GM12878 (cell line): ENCODE results near the gene IMMT. TPM values are rescaled to one million over a fixed set of nuclear protein-coding genes. Genes with fewer than 3 reads are reported as not detected.
A peak's percentile ranks its signal among the peaks of the same experiment; 100 is the strongest.

Experiments used
- ATAC-seq: fragments of 200-7000 bp; cut with Tn5 transposase; 3 replicates; pipeline ENCODE4 v1.9.1; 2020; ENCODE audit warnings: mild to moderate bottlenecking, moderate library complexity
- BruUV-seq: library from RNA; stranded (reverse); fragments of 400-500 nt; replicated peaks from 2 replicates; lab custom pipeline; 2021; lab: Mats Ljungman, UMichigan
- CTCF ChIA-PET: fragments of 300-600 bp; sonication (Branson Sonifier 250); formaldehyde crosslinking; extraction: SDS; loops from one replicate; lab custom pipeline; 2021; ENCODE audit warnings: inconsistent platforms; lab: Yijun Ruan, JAX
- POLR2A ChIA-PET: fragments of 350-600 bp; formaldehyde crosslinking; extraction: SDS; loops from one replicate; lab custom pipeline; 2021; ENCODE audit warnings: inconsistent platforms; lab: Charles Lee
- RAD21 ChIA-PET: fragments of 300-600 bp; sonication (Branson Sonifier 250); formaldehyde crosslinking; loops from one replicate; lab custom pipeline; 2023; ENCODE audit warnings: antibody characterized with exemption; ENCODE audit not compliant: unreplicated experiment; lab: Charles Lee
- SMC1A ChIA-PET: fragments of 300-600 bp; sonication (Branson Sonifier 250); formaldehyde crosslinking; loops from one replicate; lab custom pipeline; 2023; ENCODE audit not compliant: unreplicated experiment, uncharacterized antibody; lab: Charles Lee
- DNase-seq: peaks from one replicate; pipeline ENCODE4 v3.0.0-alpha.2; 2011; ENCODE audit warnings: low read depth, low spot score
- FAIRE-seq: peaks from 3 replicates; lab custom pipeline; 2011; peaks lifted over from hg19 to GRCh38; lab: Jason Lieb, UNC
- H2AFZ ChIP-seq: 2 replicates; pipeline ENCODE4 v1.6.0; 2011; ENCODE audit warnings: low read depth, low read length, control low read depth; ENCODE audit not compliant: control insufficient read depth
- H3K27ac ChIP-seq: 2 replicates; pipeline ENCODE4 v1.5.1; 2011; ENCODE audit warnings: control low read depth; ENCODE audit not compliant: control insufficient read depth, insufficient read depth
- H3K27me3 ChIP-seq, 2 experiments: replicated peaks in 1 of 2; 2 replicates each; pipeline versions ENCODE4 v1.6.0 to v1.6.1; 2011; ENCODE audit warnings: low read length in 1 of 2; ENCODE audit not compliant: control insufficient read depth in 2 of 2, insufficient read depth in 2 of 2
- H3K36me3 ChIP-seq, 2 experiments: 2 replicates each; pipeline ENCODE4 v1.5.1; 2011; ENCODE audit warnings: low read length in 1 of 2; ENCODE audit not compliant: control insufficient read depth in 2 of 2, insufficient read depth in 2 of 2
- H3K4me1 ChIP-seq: 2 replicates; pipeline ENCODE4 v1.6.1; 2011; ENCODE audit warnings: mild to moderate bottlenecking, low read length, moderate library complexity, mixed read lengths; ENCODE audit not compliant: control insufficient read depth, insufficient read depth
- H3K4me2 ChIP-seq: 2 replicates; pipeline ENCODE4 v1.6.0; 2011; ENCODE audit warnings: control low read depth; ENCODE audit not compliant: control insufficient read depth, insufficient read depth
- H3K4me3 ChIP-seq: fragments of 200-600 bp; sonication (generic); 2 replicates; pipeline ENCODE4 v1.5.1; 2016
- H3K79me2 ChIP-seq: 2 replicates; pipeline ENCODE4 v1.6.0; 2011; ENCODE audit warnings: low read length; ENCODE audit not compliant: control insufficient read depth, insufficient read depth
- H3K9ac ChIP-seq: 2 replicates; pipeline ENCODE4 v1.8.0; 2011; ENCODE audit warnings: low read length, control low read depth, mixed read lengths; ENCODE audit not compliant: control insufficient read depth, insufficient read depth
- H3K9me3 ChIP-seq: replicated peaks from 3 replicates; pipeline ENCODE4 v1.5.1; 2011; ENCODE audit warnings: mild to moderate bottlenecking, low read length; ENCODE audit not compliant: control insufficient read depth, insufficient read depth
- H4K20me1 ChIP-seq: 2 replicates; pipeline ENCODE4 v1.6.0; 2011; ENCODE audit not compliant: control insufficient read depth, insufficient read depth
- EGR1 ChIP-seq, 2 experiments: IDR thresholded peaks; 1 replicate in 1 of 2; 2 replicates in 1 of 2; pipeline ENCODE4 v1.6.1; 2011 to 2012; ENCODE audit warnings: low read depth in 2 of 2, low read length in 2 of 2, borderline replicate concordance in 1 of 2, mild to moderate bottlenecking in 1 of 2, moderate library complexity in 1 of 2
- FOXK2 ChIP-seq: fragments of 450-650 bp; IDR thresholded peaks from 2 replicates; pipeline ENCODE4 v1.6.1; 2017; ENCODE audit warnings: mild to moderate bottlenecking, moderate library complexity
- KLF5 ChIP-seq: fragments of 450-650 bp; IDR thresholded peaks from 2 replicates; pipeline ENCODE4 v1.6.1; 2014; ENCODE audit warnings: mild to moderate bottlenecking; ENCODE audit not compliant: partially characterized antibody
- MXI1 ChIP-seq: fragments of 150-350 bp; IDR thresholded peaks from 2 replicates; pipeline ENCODE4 v1.6.1; 2011; ENCODE audit warnings: low read depth, mild to moderate bottlenecking, inconsistent platforms, low read length, improper control_type of control experiment
- NFIC ChIP-seq: IDR thresholded peaks from 2 replicates; pipeline ENCODE4 v1.6.1; 2012; ENCODE audit warnings: low read depth, mild to moderate bottlenecking, inconsistent platforms, low read length, moderate library complexity
- NFYB ChIP-seq: IDR thresholded peaks from 2 replicates; pipeline ENCODE4 v1.6.1; 2011; ENCODE audit warnings: low read depth, mild to moderate bottlenecking, low read length, improper control_type of control experiment, moderate library complexity; ENCODE audit not compliant: insufficient read depth
- NKRF ChIP-seq: fragments of 450-650 bp; conservative IDR thresholded peaks from 2 replicates; pipeline ENCODE4 v1.6.1; 2017; ENCODE audit warnings: mild to moderate bottlenecking, moderate library complexity
- PAX8 ChIP-seq: fragments of 450-650 bp; IDR thresholded peaks from 2 replicates; pipeline ENCODE4 v1.6.1; 2017; ENCODE audit warnings: mild to moderate bottlenecking, moderate library complexity
- PML ChIP-seq: IDR thresholded peaks from 2 replicates; pipeline ENCODE4 v1.6.1; 2012; ENCODE audit warnings: low read length, inconsistent platforms
- RCOR1 ChIP-seq: conservative IDR thresholded peaks from 2 replicates; pipeline ENCODE4 v1.6.1; 2012; ENCODE audit warnings: low read depth, low read length, improper control_type of control experiment
- SMAD1 ChIP-seq: fragments of 450-650 bp; IDR thresholded peaks from 2 replicates; pipeline ENCODE4 v1.6.1; 2018; ENCODE audit warnings: mild to moderate bottlenecking, low read depth; ENCODE audit not compliant: partially characterized antibody
- SMC3 ChIP-seq: IDR thresholded peaks from 2 replicates; pipeline ENCODE4 v1.6.1; 2011; ENCODE audit warnings: low read length, improper control_type of control experiment, borderline replicate concordance
- SP1 ChIP-seq: IDR thresholded peaks from one replicate; pipeline ENCODE4 v1.6.1; 2011; ENCODE audit warnings: low read depth, low read length
- SREBF1 ChIP-seq: IDR thresholded peaks from 2 replicates; pipeline ENCODE4 v1.6.1; 2012; ENCODE audit warnings: mild to moderate bottlenecking, low read length
- SRF ChIP-seq, 2 experiments: IDR thresholded peaks; 2 replicates each; pipeline ENCODE4 v1.6.1; 2011; ENCODE audit warnings: low read depth in 2 of 2, low read length in 2 of 2, mild to moderate bottlenecking in 1 of 2, moderate library complexity in 1 of 2
- ZZZ3 ChIP-seq: IDR thresholded peaks from 2 replicates; pipeline ENCODE4 v1.6.1; 2011; ENCODE audit warnings: low read depth; ENCODE audit not compliant: control insufficient read depth, insufficient read length
- WGBS: methylation state at CpG from one replicate; pipeline ENCODE4 v1.1.6; 2016; ENCODE audit warnings: low lambda C conversion rate; ENCODE audit not compliant: insufficient replicate concordance, insufficient coverage; ENCODE audit errors: missing lambda C conversion rate; 5-methylcytosine and 5-hydroxymethylcytosine counted together
- in situ Hi-C: fragments of 300-500 bp; cut with MboI; formaldehyde crosslinking; loops from 9 replicates; pipeline ENCODE4 v1.14.3; 2018; ENCODE audit warnings: mixed read lengths
- intact Hi-C: fragments of 100-400 bp; cut with micrococcal nuclease; formaldehyde crosslinking; loops from one replicate; pipeline ENCODE4 v1.14.2; 2022; ENCODE audit not compliant: unreplicated experiment
- polyA plus RNA-seq, 11 experiments: library from polyadenylated mRNA; depleted of rRNA in 4 of 11; unstranded in 6 of 11; stranded (reverse) in 5 of 11; fragments of >200 nt; fragmentation: Nextera tagmentation in 4 of 11; fragmentation: Illumina TruSeq in 1 of 11; extraction: Ambion mirVana in 4 of 11; extraction: Trizol in 1 of 11; gene quantifications; 1 replicate in 1 of 11; 2 replicates in 10 of 11; pipeline versions ENCODE4 v1.2.1 to v1.2.3, GENCODE V29; 2011 to 2016; ENCODE audit warnings: inconsistent platforms in 2 of 11, missing spikeins in 2 of 11, low read depth in 1 of 11
- total RNA-seq, 4 experiments: library from RNA; depleted of rRNA in 3 of 4; stranded (reverse); fragments of >200 nt in 3 of 4; fragmentation: Illumina TruSeq in 1 of 4; extraction: Trizol in 1 of 4; gene quantifications; 2 replicates each; pipeline versions ENCODE4 v1.2.1 to v1.2.3, GENCODE V29; 2013 to 2021
- TF ChIP-seq, protein P1 (sequence below): fragments of 450-650 bp; IDR thresholded peaks from 2 replicates; pipeline ENCODE4 v1.6.1; 2017; ENCODE audit warnings: mild to moderate bottlenecking, low read depth, inconsistent platforms; ENCODE audit not compliant: poor library complexity, severe bottlenecking

IMMT gene
- total and polyA plus RNA-seq, 10 of the 15 experiments (the other 5 are each of a cell fraction or from before 2014, with no cell fraction given) = 78.4 to 149 (median 98.7) TPM

DNA sequence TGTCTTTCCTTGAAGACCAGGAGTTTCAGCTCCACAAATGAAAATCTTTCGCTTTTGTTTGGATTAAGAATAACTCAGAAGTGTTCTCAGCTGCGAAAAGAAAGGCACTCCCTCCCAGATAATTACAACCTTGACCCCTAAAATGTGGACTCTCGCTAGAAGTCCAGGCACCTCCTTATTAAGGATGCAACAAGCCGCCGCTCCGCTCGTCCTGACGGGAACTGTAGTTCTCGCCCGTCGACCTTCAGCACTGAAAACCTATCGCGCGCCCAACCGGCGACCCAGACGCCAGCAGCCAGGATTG, 559 bp downstream of the IMMT start:
- ChIA-PET POLR2A (interaction anchor here (0.8 to 2.8 kb wide), 10 partner anchors 8 to 246 kb away, joined by 3 to 18 read pairs (median 4); partner anchors contain the start of genes KDM3A and PTCD3), RAD21 (interaction anchor here (0.6 to 1.7 kb wide), 3 partner anchors 8 to 179 kb away, joined by 3 to 4 read pairs (median 3); no protein-coding TSS in a partner anchor), SMC1A (interaction anchor here (0.7 to 2.5 kb wide), 6 partner anchors 8 to 248 kb away, joined by 3 to 14 read pairs (median 4); no protein-coding TSS in a partner anchor), CTCF (interaction anchor here (0.8 to 3.1 kb wide), 4 partner anchors 10 to 120 kb away, joined by 3 to 12 read pairs (median 6); no protein-coding TSS in a partner anchor)
- ATAC-seq (no peak), DNase-seq (peak; percentile 70), FAIRE-seq (peak; percentile 75)
- Histone ChIP-seq H3K4me2 (peak overlapping the region; percentile 99), H2AFZ (no peak overlapping the region), H3K27ac (peak overlapping the region; percentile 80), H3K79me2 (peaks cover 61% of the 10 kb centered on the region), H4K20me1 (no peaks in the 10 kb centered on the region), H3K27me3 (no peaks in the 10 kb centered on the region), H3K4me1 (peaks cover 9% of the 10 kb centered on the region; the same call in 1 of the 2 replicates), H3K4me3 (peak overlapping the region; percentile 95), H3K36me3 (peaks cover 0 to 3% of the 10 kb centered on the region in 2 experiments; a peak in 1 of 4 replicates), H3K9me3 (no peaks in the 10 kb centered on the region; the same call in 2 of the 3 replicates), H3K9ac (peak overlapping the region; percentile 81)
- intact Hi-C loops (no loop called here), in situ Hi-C loops (no loop called here)
- BruUV-seq = no TSS peak
- 0% methylated on average over 17 of the region's 17 CpGs for WGBS
- TF ChIP-seq FOXK2 (no peak), KLF5 (peak; percentile 39), EGR1 (IDR thresholded peaks at IDR 0.05; ENCODE audit: borderline replicate concordance in 1 of 2, low read depth in 2 of 2, low read length in 2 of 2) (no peak), SMC3 (no peak), SRF (IDR thresholded peaks at IDR 0.05; ENCODE audit: low read depth in 2 of 2, low read length in 2 of 2) (peak in 1 of 2 experiments; percentile 67; a peak in 1 of 4 replicates), SMAD1 (no peak), SREBF1 (peak; percentile 57; the same call in 1 of the 2 replicates), PML (no peak), NFIC (no peak), MXI1 (no peak), RCOR1 (no peak), NKRF (no peak), NFYB (peak; percentile 86), ZZZ3 (no peak), SP1 (peak; percentile 58), PAX8 (no peak)
- TF ChIP-seq, protein P1, sequence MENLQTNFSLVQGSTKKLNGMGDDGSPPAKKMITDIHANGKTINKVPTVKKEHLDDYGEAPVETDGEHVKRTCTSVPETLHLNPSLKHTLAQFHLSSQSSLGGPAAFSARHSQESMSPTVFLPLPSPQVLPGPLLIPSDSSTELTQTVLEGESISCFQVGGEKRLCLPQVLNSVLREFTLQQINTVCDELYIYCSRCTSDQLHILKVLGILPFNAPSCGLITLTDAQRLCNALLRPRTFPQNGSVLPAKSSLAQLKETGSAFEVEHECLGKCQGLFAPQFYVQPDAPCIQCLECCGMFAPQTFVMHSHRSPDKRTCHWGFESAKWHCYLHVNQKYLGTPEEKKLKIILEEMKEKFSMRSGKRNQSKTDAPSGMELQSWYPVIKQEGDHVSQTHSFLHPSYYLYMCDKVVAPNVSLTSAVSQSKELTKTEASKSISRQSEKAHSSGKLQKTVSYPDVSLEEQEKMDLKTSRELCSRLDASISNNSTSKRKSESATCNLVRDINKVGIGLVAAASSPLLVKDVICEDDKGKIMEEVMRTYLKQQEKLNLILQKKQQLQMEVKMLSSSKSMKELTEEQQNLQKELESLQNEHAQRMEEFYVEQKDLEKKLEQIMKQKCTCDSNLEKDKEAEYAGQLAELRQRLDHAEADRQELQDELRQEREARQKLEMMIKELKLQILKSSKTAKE = peak; percentile 17
